Activated T-cell treated with anti-CD3 and anti-CD28 coated beads, Interleukin-2, amount 50 U/mL, for 1 hour (primary cell): ENCODE data around the gene TMEM170A.
"Not testable (repeated sequence)": the region's sequence is repeated elsewhere in the genome, so short reads cannot be mapped to it uniquely, and the experiment has no call there.

ENCODE experiments used
- DNase-seq: peaks from one replicate; pipeline ENCODE4 v3.0.0-alpha.2; 2020

The TMEM170A gene

DNA sequence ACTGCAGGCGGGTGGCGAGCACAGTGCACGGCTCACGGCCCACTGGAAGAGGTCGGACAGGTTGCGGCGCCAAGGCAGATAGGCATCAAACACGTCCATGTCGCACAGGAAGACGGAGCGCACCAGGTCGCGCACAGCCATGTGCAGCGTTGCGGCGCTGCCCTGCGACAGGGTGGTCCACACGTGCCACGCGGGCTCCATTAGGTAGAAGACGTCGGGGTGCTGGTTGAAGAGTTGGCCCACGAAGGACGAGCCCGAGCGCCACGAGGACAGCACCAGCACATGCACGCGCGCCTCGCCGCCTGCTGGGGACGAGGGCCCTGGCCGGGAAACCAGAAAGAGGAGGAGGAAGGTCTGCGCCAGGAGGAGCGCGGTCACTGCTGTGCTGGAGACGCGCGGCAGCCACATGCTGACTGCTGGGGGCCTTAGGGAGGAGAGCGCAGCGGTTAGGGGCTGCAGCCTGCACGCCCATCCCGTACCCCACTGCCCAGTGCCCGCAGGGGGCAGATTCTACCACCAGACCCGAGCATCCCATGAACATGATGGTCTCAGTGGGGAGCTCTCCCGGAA is 15.0 kb upstream of the TMEM170A start:
- no peak for DNase-seq

DNA sequence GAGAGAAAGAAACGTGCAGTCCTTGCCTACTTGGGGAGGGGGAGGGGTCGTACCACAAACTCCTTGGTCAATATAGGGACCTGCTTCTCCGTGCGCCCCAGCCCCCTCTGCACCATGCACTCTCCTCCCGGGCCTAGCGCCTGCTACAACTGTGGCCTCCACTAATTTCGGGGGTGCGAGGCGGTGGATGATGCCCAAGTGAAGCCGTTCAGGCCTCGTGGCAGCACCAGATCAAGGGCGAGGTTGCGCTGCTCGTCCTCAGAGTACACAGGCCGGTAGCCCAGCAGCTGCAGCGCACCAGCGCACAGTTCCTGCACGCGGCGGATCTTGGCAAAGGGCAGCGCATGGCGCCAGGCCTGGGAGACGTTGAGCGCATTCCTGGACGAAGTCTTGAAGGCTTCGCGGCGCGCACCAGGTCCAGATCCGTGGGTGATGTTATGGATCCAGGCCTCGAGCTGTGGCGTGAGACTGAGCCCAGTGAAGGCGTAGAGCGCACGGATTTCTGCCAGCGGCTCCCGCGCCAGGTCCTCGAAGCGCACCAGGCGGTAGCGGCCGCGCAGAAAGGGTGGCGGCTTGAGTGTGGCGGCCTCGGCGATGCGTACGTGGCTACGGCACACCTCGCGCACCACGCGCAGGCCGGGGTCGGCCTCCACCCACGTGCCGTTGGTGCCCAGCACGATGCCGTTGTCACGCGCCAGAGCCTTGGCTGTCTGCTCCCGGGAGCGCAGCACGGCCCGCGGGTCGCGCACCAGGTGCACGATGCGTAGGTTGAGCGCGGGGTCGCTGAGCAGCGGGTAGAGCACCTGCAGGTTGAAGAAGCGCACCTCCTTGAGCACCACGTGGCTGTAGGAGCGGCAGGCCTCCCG is 14.2 kb upstream of the TMEM170A start:
- no peak for DNase-seq

DNA sequence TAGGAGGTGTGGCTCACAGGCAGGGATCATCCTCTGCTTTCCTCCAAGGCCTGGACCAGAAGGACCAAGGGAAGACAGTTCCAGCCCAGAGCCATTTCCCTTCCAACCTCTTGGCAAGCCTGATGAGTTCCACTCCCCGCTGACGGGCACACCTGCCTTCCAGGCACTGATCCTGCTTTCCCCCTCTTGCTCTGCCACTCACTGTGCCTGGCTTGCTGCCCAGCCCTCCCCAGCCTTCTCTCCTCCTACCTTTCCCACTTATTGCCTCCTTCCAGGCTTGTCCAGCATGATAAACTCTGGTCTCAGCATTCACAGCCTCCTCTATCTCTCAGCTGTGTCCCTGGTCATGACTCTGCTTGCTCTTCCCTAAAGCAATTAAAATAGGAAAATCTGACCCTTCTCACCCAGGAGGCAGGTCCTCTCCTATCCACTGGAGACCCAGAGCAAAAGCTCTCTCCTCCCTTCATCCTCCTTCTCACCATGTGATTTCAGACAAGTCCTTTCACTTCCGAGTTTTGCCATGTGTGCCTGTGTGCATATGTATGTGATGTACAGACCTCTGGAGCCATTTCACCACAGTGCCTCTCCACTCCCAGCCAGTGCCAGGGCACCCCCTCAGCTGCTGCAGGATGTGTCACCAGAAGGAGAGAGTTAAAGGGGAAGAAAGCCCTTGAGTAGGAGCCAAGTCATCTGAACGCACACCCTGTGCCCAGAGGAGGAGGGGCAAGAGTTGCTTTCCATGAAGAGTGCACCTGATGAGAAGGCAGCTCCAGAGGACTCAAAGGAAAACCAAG is 13.4 kb upstream of the TMEM170A start:
- DNase-seq = no peak

DNA sequence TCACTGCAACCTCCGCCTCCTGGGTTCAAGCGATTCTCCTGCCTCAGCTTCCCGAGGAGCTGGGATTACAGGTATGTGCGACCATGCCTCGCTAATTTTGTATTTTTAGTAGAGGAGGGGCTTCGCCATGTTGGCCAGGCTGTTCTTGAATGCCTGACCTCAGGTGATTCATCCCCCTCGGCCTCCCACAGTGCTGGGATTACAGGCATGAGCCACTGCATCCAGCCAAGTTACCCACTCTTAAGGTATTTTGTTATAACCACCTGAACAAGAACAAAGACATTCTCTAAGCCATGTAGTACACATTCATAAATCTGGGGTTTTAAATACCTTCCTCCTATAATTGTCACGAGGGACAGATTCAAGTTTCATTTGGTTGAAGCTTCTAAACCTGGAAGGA is 12.3 kb upstream of the TMEM170A start:
- no peak for DNase-seq

DNA sequence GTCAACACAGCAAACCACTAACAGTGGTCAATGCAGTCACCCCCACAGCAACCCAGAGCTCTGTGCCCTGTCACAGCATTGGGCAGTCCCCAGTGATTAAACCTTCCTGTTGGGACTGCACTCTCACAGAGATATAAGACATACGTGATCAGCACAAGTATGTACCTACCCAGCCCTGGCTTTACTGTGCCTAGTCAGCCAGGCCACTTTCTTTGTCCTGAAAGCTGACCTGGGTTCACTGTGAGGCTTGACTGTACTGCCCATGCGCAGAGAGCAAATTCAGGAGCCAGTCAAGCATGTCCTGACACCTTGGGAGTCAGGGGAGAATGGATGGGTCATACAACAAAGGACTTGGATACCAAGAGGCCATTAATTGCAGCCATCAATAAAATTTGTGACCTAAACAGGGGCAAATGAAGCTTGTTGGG is 10.9 kb upstream of the TMEM170A start:
- DNase-seq = no peak

DNA sequence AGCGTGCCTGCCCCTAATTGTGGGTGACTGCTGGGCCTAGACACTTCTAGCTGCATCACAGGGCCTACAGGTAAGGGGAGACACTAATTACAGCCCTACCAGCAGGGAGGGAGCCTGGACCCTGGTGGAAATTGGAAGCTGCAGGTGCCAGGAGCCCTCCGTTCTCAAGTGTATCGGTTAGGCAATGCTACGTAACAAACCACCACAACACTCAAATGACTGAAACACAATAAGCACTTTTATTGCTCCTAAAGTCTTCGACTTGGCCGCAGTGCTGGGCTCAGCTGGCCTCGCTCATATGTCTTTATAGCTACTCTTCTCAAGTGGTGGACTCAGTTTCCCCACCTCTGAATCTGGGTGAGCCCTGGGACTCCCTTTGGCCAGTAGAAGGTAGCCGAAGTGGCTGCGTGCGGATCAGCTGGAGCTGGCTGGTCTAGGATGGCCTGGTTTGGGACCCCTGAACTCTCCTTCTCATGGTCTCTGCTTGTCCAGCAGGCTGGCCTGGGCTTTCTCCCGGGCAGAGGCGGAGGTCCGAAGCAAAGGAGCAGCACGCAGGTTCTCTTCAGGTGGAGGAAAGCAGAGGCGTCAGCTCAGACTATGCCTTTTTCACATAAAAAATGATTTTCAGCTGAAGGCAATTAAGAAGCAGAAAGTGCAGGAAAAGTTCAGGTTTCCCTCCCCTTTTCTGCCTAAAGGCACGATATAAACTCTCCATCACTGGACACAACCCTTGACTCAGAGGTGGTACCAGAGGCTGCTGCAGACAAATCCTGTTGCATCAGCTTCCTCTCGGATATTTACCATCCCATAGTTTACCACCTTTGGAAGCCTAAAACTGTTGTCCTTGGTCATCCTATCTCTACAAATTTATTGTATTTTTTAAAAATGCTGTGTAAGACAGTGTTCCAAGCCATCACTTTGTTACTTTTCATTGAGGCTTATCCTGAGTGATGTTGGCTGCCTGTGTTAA is 8.7 kb upstream of the TMEM170A start:
- no peak for DNase-seq

DNA sequence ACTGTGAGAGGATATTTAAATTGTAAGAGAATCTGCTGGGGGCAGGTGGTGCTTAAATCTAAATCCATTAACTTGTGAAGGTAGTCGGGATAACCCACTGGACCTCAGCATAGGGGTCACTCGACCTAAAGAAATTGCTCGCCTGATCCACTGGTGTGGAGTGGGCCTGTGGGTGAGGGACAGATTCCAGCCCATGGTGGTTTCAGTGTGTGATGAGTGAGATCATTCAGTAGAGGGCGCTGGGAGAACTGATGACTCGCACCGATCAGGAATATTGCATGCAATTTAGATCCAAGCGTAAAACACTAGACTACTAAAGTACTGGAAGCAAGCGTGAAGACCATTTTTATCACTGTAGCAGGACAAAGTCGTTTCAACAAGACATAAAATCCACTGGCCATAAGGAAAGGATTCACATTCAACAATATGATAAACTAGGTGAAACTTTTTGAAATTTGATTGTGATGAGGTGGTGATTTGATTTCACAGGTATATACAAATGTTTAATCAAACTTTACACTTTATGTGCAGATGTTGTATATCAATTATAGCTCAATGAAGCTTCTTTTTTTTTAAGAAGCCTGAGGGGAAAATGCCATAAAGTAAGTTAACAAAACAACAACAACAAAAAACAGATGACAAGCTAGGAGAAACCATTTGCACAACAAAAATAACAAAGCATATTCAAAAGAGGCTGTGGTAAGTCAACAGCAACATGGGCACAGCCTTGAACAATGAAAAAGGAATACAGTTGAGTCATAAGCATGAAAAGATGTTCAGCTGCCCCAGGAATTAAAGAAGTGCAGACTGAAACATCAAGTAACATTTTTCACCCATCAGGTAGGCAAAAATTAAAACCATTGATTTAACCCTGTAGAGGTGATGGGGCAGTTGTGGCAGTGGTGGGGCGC is 7.5 kb upstream of the TMEM170A start:
- no peak for DNase-seq

DNA sequence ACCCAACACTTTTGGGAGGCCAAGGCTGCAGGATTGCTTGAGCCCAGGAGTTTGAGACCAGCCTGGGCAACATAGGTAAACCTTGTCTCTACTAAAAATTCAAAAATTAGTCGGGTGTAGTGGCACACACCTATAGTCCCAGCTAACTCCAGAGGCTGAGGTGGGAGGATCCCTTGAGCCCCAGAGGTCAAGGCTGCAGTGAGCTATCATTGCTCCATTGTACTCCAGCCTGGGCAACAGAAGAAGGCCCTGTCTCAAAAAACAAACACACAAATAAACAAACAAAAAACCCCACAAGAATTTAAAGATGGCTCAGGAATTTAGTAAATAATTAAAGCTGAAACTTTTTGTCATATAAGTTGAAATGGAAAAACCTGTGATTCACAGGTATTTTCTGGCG is 2.3 kb upstream of the TMEM170A start:
- DNase-seq = no peak

DNA sequence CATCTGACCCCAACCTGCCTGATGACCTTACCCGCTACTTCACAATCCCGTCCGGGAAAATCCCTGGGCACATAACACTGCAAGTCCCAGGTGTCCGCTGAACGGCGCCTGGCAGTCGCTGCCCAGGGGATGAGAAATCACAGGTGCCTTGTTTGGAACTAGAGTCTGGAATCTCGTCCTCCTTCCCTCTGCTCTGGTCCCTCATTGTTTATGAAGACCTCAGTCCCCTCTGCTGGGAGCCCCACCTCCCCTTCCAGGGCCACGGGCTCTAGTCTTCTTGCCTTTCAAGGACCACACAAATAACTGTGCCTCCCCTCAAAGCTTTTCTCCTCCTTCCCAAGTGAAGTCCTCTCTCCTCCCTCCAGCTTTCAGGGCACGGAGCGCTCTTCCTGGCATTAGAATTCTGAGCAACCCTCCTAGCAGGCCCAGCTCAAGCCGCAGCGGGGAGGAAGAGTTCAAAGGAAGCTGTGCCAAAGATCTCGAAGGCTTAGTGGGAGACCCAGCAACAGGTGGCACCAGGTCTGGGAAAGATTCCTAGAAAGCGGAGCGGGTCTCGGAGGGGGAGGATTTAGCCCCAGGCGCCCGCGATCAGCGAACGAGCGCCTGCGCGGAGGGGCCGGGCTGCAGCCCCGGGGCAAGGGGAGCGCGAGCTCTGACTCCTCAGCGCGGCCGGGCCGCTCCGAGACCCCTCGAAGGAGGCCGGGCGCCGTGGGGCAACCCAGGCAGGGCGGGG is 934 bp downstream of the TMEM170A start:
- peak; percentile 24 for DNase-seq

DNA sequence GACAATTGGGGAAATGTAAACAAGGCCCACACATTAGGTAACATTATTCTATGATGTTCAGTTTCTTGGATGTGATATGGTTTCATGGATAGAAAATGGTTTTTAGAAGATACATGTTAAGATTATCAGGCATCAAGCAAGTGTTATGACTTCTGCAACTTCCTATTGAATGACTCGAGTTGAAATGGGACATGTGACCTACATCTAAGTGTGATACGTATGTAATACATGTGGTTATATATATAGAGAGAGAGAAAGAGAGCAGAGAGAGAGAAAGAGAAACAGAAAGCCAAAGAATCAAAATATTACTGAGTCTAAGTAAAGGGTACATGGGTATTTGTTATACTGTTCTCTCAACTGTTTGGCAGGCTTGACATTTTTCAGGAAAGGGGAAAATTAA is 1.7 kb downstream of the TMEM170A start:
- no peak for DNase-seq

DNA sequence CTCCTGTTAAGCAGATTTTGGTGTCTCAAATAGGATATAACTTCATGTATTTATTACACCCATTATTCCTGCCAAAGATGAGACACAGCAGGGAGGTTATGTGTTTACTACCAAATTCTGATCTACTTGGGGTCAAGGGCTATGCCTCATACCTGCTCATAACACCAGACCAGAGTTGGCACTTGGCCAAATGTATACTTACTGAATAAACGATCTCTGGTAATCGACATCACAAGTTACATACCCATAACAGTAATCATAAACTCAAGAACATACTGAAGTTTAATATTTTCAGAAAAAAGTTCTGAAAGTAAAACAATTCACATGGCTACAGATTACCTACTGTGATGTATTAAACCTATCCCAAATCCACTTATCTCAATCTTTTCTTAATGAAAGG is 2.9 kb downstream of the TMEM170A start:
- DNase-seq = no peak

DNA sequence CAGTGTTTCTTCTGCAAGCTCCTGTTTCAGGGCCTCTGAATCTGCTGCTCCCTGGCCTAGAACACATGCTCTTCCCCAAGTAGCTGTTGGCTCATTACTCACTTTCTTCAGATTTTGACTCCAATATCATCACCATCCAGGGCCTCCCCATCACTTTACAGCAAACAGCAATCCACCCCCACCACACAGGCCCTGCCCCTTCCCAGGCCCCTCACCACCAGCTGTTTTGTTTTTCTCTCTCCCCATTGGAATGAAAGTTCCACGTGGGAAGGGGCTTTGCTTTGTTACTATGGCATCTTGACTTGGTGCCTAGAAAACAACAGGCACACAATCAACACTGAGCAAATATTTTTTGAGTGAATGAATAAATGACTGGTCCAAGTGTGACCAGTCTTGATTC is 4.0 kb downstream of the TMEM170A start:
- no peak for DNase-seq

DNA sequence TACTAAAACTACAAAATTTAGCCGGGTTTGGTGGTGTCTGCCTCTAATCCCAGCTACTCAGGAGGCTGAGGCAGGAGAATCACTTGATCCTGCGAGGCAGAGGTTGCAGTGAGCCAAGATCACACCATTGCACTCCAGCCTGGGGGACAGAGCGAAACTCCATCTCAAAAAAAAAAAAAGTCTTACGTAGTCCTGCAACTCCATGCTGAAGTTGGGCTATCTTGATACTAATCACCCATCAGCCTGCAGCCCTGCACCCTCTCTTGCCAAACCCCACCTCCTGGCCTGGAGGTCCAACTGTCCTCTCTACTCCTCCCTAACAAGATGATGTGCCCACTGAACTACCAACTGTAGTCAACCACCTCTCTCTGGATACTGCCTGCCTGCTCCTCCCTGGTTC is 4.8 kb downstream of the TMEM170A start:
- no peak for DNase-seq

DNA sequence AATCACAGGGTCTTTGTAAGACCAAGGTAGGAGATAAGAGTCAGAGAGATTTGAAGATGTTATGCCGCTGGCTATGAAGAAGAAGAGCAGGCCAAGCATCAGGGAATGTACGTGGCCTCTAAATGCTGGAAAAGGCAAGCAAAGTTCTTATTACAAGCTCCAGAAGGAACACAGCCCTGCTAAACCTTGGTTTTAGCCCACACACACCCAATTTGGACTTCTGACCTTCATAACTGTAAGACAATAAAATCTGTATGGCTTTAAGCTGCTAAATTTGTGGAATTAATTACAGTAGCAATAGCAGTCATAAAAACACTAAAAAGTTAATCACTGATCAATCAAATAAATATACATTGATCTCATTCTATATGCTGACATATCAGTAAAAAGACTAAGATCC is 6.0 kb downstream of the TMEM170A start:
- no peak for DNase-seq

DNA sequence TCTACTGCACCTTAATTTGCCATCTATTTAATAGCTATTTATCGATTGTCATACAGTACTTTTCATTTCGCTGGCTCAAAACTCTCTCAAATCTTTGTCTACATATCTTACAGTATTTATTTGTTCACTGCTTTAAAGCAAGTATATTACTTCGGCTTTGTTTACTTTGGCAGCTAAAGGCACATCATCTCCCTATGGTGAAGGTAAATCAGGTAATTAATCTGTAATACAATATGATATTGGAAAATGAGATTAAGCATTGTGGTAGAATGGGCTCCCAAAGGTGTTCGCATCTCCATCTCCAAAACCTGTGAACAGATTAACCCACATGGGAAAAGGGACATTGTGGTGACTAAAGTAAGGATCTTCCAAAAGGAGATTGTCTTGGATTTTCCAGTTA is 6.5 kb downstream of the TMEM170A start:
- no peak for DNase-seq

DNA sequence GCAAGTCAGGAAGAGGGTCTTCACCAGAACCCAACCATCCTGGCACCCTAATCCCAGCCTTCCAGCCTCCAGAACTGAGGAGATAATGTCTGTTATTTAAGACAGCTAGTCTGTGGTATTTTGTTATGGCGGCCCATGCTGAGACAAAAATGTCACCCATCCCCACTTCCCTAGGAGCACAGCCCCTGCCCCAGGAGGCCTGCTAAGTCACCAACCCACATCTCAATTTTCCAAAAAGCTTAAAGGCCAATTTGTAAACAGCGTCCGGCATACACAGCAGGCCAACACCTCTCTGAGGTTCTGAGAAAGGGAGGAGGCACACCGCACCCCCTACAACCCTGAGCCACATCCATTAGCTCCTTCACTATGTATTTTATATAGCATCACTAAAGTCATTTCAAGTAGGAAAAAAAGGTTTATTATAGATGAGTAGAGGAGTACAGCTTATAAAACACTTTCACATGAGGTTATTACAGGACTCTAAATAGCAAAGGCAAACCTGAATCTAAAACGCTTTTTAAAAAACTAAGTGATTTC is 6.9 kb downstream of the TMEM170A start:
- no peak for DNase-seq

DNA sequence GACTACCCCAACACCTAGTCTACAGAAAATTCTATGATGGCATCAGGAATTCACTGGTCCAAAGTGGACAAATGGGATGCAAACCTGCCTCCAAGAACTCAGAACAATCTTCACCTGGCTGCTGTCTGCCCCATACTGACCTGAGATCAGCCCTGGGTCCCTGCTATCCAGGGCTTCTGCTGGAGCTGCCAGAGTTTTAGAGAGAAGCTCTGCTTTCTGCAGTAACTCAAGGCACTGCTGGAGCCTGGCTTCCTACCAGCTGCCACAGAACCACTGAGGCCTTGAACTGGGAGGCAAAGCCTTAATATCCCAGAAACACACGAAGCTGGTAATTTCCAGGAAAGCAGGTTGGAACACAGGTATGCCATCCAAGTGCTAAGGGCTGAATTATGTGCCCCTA is 7.5 kb downstream of the TMEM170A start:
- DNase-seq = no peak

DNA sequence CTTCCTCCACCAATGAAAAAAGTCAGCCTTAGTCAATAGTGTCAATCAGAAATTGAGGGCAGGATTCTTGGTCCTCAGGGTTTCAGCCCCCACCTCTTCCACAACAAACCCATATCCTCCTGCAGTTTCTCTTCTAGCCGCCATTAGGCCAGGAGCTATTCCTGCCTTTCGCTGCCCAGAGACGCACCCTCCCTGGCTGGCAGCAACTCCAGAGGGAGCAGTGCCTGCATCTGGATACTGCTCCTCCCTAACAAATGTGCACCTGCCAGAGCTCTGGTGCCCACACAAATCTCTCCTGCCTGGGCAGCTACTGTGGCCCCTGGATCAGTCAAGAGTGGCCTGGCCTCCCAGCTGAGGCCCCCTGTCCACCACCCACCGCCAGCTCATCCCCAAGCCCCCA is 8.0 kb downstream of the TMEM170A start:
- DNase-seq = not testable (repeated sequence)

DNA sequence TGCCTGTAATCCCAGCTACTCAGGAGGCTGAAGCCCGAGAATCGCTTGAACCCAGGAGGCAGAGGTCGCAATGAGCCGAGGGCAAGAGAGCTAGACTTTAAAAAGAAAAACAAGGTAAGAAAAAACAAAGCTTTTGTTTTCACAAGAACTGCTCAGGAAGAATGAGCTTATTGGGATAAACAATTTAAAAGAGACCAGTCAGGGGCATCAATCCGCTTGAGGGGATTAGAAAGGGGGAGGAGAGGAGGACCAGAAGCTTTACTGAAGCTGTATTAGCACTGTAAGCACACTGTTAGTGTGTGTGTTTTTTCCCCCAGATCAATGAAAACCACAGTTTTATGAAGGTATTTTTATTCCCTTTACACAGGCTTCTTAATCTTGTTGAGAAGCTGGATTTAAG is 8.8 kb downstream of the TMEM170A start:
- no peak for DNase-seq

DNA sequence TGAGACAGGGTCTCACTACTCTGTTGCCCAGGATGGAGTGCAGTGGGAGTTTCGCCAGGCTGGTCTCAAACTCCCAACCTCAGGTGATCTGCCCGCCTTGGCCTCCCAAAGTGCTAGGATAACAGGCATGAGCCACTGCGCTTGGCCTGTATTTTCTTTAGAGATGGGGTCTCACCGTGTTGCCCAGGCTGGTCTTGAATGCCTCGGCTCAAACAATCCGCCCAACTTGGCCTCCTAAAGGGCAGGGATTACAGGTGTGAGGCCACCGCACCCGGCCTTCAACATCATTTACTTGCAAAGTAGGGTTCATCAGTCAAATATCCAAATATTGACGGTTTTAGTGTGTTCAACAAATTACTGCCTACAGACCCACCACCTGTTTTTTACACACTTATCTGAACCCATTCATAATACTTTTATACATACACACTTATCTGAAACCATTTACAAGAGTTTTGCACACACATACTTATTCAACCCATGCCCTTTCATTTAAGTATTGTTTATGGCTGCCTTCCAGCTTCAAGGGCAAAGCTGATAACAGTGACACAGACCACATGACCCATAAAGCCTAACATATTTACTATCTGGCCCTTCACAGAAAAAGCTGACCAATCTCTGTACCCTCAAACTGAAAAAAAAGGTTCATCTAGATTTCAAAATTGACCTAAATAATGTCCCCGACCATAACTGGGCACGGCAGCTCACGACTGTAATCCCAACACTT is 11.9 kb downstream of the TMEM170A start:
- no peak for DNase-seq
